GM21528 (cell line): Measurements from ENCODE around the gene LAMC3.

Experiments used
- ATAC-seq: cut with Tn5 transposase; IDR thresholded peaks from one replicate; pipeline ENCODE4 v1.9.1; 2021; ENCODE audit warnings: mild to moderate bottlenecking, moderate library complexity; ENCODE audit not compliant: unreplicated experiment, low FRiP score

Gene LAMC3

DNA sequence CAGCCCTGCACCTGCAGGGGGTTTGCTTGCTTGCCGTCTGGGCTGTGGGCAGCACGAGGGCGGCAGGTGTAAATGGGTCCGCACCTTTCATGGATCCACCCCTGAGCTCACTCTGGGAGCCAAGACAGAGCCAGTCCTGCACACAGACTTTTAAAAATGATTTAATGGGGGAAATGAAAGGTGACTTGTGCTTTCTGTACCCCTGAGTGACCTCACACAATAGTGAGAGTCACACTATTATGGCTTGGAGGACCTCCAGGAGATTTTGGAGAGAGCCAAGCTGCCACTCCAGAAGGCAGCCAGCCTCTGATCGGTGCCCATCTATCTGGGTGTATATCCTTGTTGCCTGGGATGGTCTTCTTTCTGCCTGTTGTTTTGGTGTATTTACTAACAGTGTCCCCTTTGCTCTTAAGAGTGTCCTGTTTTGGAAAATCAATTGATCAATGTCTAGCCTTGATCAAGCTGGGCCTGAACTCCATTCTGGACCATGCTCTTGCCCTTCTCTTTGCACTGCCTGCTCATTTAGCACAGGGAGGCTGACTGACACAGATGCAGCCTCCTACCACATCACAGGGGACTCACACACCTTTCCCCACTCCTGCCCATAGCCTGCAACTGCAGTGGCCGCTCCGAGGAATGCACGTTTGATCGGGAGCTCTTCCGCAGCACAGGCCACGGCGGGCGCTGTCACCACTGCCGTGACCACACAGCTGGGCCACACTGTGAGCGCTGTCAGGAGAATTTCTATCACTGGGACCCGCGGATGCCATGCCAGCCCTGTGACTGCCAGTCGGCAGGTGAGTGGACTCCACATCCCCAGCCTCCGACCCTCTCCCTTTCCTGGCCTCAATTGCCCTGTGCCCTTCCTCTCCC lies 29.5 kb downstream of the LAMC3 start:
- no peak for ATAC-seq

DNA sequence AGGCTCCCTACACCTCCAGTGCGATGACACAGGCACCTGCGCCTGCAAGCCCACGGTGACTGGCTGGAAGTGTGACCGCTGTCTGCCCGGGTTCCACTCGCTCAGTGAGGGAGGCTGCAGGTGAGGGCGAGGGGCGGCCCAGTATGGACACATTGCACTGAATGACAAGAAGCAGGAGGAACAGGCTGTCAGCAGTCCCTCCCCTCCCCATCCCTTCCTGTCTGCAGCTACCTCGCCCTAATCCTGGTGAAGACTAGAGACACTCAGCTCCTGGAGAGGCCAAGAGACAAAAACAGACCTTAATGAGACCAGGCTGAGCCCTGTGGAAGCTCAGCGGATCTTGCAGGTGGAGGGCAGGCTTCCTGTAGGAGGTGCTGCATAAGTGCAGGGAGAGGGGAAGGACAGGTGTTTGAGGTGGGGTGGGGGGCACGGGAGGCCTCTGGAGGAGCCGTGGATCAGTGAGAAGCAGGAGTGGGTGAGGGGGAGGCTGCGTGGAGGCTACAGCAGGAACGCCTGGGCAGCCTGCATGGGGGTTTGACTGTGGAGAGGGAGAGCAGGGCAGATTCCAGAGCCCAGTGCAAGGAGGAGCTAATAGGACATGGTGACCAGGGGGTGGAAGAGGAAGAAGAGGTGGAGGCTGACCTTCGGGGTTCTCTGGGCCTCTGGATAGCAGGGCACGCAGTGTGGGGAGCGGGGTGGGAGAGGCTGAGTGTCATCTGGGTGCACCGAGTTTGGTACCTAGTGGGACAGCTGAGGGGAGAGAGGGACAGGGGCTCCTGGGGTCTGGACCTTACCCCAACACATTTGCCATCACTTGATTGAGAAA lies 30.4 kb downstream of the LAMC3 start:
- no peak for ATAC-seq

DNA sequence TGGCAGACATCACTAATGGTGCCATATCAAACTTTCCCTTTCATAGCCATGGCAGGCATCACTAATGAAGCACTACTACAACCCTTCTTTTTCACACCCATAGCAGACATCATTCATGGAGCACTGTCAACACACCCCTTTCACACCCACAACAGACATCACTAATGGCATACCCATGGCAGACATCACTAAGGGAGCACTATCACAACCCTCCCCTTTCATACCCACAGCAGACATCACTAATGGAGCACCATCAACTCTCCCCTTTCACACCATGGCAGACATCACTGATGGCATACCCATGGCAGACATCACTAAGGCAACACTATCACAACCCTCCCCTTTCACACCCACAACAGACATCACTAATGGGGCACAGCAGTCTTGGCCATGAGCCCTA lies 33.7 kb downstream of the LAMC3 start:
- no peak for ATAC-seq

- ATAC-seq = no peak
Measured at GRCh38 chr9:131043087-131043486, 34.1 kb downstream of the LAMC3 start.

- no peak for ATAC-seq
Measured at GRCh38 chr9:131043646-131044045, 34.7 kb downstream of the LAMC3 start.

- no peak for ATAC-seq
Measured at GRCh38 chr9:131045300-131046092, 36.5 kb downstream of the LAMC3 start.

DNA sequence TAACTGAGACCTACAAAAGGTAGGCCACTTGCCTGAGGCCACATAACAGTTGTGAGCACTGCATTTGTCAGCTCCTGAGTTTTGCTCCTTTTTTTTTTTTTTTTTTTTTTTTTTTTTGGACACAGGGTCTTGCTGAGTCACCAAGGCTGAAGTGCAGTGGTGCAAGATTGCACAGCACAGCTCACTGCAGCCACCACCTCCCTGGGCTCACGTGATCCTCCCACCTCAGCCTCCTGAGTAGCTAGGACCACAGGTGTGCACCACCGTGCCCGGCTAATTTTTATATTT lies 37.1 kb downstream of the LAMC3 start:
- no peak for ATAC-seq

DNA sequence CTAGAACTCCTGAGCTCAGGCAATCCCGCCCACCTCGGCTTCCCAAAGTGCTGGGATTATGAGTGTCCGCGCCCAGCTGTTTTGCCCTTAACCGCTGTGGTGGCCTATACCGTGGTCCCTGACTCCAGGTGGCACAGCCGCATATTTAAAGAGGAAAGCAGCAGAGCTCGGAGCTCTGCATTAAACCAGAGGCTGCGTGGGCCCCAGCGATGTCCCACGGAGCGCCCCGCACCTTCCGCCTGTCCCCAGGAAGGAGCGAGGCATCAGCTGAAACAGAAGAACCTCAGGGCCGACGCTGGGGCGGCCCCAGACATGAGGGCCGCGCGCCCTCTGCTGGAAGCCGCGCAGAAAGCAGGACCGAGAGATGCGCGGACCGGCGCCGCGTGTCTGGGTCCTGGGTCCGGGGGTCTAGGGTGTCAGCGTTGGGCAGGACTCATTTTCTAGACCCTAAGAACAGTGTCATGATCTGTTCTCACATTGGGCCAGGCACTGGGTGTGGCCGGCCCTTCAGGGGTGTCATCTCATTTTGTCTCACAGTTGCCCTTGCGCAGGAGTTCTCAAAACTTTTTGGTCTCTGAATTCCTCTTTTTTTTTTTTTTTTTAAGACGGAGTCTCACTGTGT lies 37.7 kb downstream of the LAMC3 start:
- no peak for ATAC-seq

DNA sequence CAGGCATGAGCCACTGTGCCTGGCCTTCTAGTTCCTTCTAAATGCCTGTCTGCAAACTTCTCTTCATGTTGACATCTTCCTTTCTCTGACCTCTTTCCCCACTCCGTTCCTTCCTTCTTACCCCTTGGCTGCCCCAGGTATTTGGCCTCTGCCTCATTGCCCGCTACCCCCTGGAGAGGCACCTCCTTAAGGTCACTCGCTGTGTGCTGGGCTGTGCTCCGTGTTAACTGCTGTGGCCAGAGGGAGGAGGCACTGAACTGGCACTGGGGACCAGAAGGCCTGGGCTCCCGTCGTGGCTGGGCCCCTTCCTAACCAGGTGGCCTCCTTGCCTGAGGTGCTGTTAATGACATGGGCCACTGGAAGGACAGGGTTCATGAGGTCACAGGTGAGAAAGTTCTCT lies 39.4 kb downstream of the LAMC3 start:
- ATAC-seq = no peak

GRCh38 chr9:131048820-131049219 lies 39.8 kb downstream of the LAMC3 start:
- ATAC-seq = no peak

DNA sequence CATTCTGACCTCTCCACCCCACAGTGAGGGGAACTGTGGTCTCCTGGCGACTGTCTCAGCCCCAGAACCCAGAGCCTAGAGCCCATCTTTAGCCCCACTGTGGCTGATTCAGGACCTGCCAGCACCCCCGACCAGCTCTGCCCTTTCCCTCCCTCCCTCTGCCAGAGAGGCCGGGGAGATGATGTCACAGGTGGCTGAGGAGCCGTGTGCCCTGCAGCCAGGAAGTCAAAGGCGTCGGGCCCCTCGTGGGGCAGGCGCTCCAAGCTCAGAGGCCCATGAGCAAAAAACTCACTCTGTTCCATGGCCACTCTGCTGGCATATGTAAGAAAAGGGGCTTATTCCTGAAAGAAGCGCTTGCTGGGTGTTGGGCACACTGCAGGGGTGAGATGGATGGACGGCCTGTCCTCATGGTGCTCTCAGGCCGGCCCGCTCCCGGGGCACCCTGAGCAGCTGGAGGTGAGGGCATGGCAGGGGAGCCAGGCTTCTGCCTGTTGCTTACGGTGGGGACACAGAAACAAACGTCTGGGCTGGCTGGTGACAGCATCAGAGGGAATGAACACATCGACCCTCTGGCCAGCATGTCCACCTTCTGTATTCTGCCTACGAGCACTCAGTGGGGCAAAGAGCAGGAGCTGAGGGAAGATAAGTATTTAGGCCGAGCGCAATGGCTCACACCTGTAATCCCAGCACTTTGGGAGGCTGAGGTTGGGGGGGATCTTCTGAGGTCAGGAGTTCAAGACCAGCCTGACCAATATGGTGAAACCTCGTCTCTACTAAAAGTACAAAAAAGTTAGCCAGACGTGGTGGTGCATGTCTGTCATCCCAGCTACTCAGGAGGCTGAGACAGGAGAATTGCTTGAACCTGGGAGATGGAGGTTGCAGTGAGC lies 41.1 kb downstream of the LAMC3 start:
- no peak for ATAC-seq

GRCh38 chr9:131050831-131051230 lies 41.9 kb downstream of the LAMC3 start:
- ATAC-seq = no peak

DNA sequence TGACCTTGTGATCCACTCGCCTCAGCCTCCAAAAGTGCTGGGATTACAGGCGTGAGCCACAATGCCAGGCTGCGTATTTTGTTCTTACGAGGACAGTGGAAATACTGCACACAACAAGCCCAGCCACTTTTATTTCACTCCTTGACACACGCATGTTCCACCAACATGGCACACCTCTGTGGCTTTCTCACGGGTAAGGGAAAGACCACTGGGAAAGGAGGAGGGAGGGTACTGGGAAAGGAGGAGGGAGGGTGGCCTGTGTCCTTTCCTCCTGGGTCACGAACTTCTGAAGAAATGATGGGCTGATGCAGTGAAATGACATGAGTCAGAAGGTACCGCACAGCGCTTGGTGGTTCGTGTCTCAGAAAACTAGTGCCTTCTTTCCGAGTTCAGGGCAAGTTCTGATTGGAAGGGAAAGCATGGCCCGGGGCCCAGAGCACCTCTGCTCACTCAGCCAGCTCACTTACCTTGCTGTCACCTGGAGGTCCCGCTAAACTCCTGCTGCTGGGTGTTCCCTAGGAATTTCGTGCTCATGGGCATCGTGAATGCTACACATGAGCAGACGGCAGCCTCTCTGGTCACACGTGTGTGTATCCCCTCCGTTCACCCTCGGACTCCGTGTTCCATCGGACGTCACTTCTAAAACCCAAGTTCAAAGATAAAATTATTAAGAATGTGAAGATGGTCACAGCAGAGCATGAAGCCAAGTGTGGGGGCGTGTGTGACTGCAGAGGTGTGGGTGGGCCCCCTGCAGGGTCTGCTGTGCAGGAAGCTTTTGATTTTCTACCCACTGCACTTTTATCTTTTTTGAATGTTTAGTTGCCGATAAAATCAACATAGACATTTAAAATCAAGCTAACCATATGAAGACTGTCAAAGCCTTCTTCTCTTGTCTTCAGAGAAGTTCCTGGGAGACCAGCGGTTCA lies 42.9 kb downstream of the LAMC3 start:
- no peak for ATAC-seq

- ATAC-seq = no peak
Measured at GRCh38 chr9:131053896-131054295, 44.9 kb downstream of the LAMC3 start.

DNA sequence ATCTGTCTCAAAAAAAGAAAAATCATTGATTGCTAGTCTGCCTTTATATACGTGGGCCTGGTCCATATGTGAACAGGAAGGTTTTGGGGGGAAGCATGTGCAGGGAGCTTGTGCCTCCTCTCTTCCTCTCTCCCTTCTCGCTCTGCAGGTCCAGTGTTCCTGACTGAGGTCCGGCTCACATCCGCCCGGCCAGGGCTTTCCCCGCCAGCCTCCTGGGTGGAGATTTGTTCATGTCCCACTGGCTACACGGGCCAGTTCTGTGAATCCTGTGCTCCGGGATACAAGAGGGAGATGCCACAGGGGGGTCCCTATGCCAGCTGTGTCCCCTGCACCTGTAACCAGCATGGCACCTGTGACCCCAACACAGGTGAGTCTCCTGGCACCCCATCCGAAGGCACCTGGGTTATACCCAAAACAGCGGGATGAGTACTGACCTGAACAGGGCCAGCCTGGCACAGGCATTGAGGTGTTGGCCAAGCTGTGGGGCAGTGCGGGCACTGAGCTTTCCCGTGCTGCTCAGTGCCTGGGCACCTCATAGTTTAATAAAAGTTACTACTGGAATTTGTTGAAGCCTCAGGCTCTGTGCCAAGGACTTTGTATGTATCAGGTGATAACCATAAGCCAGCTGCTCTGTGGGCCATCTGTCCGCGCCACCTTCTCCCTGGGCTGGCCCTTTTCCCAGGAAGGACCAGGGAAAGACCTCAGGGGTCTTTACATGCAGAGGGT lies 48.0 kb downstream of the LAMC3 start:
- no peak for ATAC-seq

DNA sequence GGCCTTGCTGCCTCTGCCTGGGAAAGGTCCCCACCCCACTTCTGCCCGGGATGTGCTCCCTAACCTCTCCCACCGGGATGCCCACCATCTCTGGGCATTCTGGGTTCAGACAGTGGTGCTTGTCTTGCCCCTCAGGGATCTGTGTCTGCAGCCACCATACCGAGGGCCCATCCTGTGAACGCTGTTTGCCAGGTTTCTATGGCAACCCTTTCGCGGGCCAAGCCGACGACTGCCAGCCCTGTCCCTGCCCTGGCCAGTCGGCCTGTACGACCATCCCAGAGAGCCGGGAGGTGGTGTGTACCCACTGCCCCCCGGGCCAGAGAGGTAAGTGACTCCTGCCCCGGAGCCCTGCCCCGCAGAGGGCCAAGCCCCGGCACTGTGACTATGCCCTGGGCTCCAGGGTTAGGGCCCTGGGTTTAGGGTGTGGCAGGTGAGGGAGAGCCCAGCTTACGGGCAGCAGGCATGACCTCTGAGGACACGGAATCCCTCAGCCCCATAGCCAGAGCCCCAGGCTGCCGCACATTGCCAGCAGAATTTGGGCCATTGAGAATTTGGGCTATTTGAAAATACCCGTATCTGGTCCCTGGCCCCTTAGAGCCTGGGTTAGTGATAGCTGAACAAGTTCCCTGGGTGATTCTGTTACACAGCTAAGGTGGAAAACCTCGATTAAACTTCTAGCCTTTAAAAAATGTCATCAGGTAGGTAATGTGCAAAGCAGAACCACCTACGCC lies 52.1 kb downstream of the LAMC3 start:
- ATAC-seq = no peak

- no peak for ATAC-seq
Measured at GRCh38 chr9:131062969-131063368, 54.0 kb downstream of the LAMC3 start.
